Tibial nerve (tissue), 4 donors: ENCODE results near the gene KPNA5. TPM values are rescaled to one million over a fixed set of nuclear protein-coding genes. Genes with fewer than 3 reads are reported as not detected.
"Not testable (repeated sequence)": the region's sequence is repeated elsewhere in the genome, so short reads cannot be mapped to it uniquely, and the experiment has no call there.

Source experiments
- DNase-seq, 2 donors: peaks; one replicate each; pipeline ENCODE4 v3.0.0-alpha.2; 2019; ENCODE audit warnings: low spot score in 2 of 2
- H3K27ac ChIP-seq, 4 donors: fragments of 200-600 bp; sonication (generic) in 3 of 4; one replicate each; pipeline ENCODE4 v1.5.1; 2017 to 2019; ENCODE audit warnings: mild to moderate bottlenecking in 1 of 4
- H3K27me3 ChIP-seq, 2 donors: fragments of 200-600 bp; sonication (generic) in 1 of 2; one replicate each; pipeline versions ENCODE4 v1.5.1 to v1.6.0; 2017 to 2019
- H3K36me3 ChIP-seq, 3 donors: fragments of 200-600 bp; sonication (generic); one replicate each; pipeline ENCODE4 v1.5.1; 2018 to 2019
- H3K4me1 ChIP-seq, 4 donors: fragments of 200-600 bp; sonication (generic) in 3 of 4; one replicate each; pipeline ENCODE4 v1.5.1; 2017 to 2019
- H3K4me3 ChIP-seq, 4 donors: fragments of 200-600 bp; sonication (generic) in 3 of 4; one replicate each; pipeline ENCODE4 v1.5.1; 2017 to 2019; ENCODE audit warnings: mild to moderate bottlenecking in 1 of 4, moderate library complexity in 1 of 4
- H3K9me3 ChIP-seq, 4 donors: fragments of 200-600 bp; sonication (generic) in 3 of 4; one replicate each; pipeline ENCODE4 v1.5.1; 2017 to 2019
- EP300 ChIP-seq, 2 donors: sonication (generic); formaldehyde crosslinking; IDR thresholded peaks; one replicate each; pipeline ENCODE4 v1.6.1; 2017; ENCODE audit warnings: antibody characterized with exemption in 2 of 2, mild to moderate bottlenecking in 1 of 2
- POLR2A ChIP-seq, 2 donors: fragments of 450-650 bp; IDR thresholded peaks; one replicate each; pipeline ENCODE4 v1.6.1; 2017; ENCODE audit warnings: antibody characterized with exemption in 2 of 2, mild to moderate bottlenecking in 2 of 2, moderate library complexity in 2 of 2
- WGBS, 2 donors: methylation state at CpG; one replicate each; pipeline ENCODE4 v1.1.5; 2018; 5-methylcytosine and 5-hydroxymethylcytosine counted together
- total RNA-seq, 4 donors: library from RNA; depleted of rRNA; stranded (reverse); fragments of >200 nt; gene quantifications; one replicate each; pipeline ENCODE4 v1.1.0, GENCODE V29; 2016
- TF ChIP-seq, protein P1 (sequence below), 5 experiments: fragments of 200-600 bp in 3 of 5; fragments of 450-650 bp in 2 of 5; sonication (generic) in 3 of 5; IDR thresholded peaks; one replicate each; pipeline ENCODE4 v1.5.1; 2016 to 2019; ENCODE audit warnings: antibody characterized with exemption in 5 of 5, mild to moderate bottlenecking in 3 of 5, moderate library complexity in 2 of 5

Gene KPNA5
- total RNA-seq, 4 donors from 2014 or later: 10.2 to 21.0 (median 12.2) TPM

DNA sequence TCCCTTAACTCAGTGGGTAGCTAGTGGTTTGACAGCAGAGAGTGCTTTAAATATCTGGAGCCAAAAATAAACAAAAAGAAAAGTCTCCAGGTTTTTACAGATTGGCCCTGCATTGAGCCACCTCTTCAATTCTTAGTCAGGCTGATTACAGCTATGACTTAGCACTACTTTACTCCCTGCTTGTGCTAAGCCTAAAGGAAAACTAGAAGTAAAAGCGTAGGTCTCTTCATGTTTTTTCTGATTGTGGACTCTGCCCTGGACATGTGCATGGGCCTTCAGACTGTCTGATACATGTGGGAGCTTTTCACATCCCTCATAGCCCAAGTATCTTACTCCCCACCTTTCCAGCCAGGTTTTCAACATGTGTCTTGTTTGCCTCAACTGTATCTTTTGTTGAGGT is 33.3 kb downstream of the KPNA5 start:
- Histone ChIP-seq H3K27ac (no peak overlapping the region), H3K27me3 (no peaks in the 10 kb centered on the region), H3K36me3 (peaks cover 4 to 87% (median 5%) of the 10 kb centered on the region in 3 donors), H3K9me3 (peaks cover 0 to 16% (median 4%) of the 10 kb centered on the region in 4 donors), H3K4me1 (no peaks in the 10 kb centered on the region), H3K4me3 (no peak overlapping the region)
- 92 to 100% methylated on average over 1 of the region's 1 CpG for WGBS, 2 donors
- no peak for DNase-seq
- TF ChIP-seq EP300 (IDR thresholded peaks at IDR 0.05) (no peak), POLR2A (IDR thresholded peaks at IDR 0.05) (no peak)
- TF ChIP-seq, protein P1, sequence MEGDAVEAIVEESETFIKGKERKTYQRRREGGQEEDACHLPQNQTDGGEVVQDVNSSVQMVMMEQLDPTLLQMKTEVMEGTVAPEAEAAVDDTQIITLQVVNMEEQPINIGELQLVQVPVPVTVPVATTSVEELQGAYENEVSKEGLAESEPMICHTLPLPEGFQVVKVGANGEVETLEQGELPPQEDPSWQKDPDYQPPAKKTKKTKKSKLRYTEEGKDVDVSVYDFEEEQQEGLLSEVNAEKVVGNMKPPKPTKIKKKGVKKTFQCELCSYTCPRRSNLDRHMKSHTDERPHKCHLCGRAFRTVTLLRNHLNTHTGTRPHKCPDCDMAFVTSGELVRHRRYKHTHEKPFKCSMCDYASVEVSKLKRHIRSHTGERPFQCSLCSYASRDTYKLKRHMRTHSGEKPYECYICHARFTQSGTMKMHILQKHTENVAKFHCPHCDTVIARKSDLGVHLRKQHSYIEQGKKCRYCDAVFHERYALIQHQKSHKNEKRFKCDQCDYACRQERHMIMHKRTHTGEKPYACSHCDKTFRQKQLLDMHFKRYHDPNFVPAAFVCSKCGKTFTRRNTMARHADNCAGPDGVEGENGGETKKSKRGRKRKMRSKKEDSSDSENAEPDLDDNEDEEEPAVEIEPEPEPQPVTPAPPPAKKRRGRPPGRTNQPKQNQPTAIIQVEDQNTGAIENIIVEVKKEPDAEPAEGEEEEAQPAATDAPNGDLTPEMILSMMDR (IDR thresholded peaks at IDR 0.05): no peak

DNA sequence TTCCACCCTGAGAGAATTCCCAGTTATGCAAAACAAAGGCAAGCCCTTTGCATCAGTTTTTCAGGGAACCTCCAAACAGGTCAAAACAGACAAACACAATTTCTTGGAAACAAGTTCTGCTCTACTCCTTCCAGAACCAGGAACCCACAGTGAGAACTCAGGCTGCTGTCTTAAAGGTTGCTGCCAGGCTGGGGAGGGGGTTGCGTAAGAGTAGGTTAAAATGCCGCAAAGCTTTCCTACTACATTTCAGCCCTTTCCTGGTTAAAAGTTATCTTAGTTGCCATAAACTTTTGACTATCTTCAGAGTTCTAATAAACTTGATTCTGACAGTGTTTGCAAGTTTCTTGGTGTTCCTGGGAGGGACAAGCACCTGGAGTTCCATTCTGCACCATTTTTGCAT is 33.8 kb downstream of the KPNA5 start:
- TF ChIP-seq, protein P1 (IDR thresholded peaks at IDR 0.05): no peak
- no peak for TF ChIP-seq POLR2A (IDR thresholded peaks at IDR 0.05)
- no peak for TF ChIP-seq EP300 (IDR thresholded peaks at IDR 0.05)
- Histone ChIP-seq H3K27ac (no peak overlapping the region), H3K4me3 (no peak overlapping the region), H3K27me3 (no peaks in the 10 kb centered on the region), H3K9me3 (peaks cover 0 to 16% (median 4%) of the 10 kb centered on the region in 4 donors), H3K4me1 (no peaks in the 10 kb centered on the region), H3K36me3 (peaks cover 4 to 87% (median 5%) of the 10 kb centered on the region in 3 donors)
- WGBS, 2 donors: 96 to 100% methylated on average over 2 of the region's 2 CpGs
- no peak for DNase-seq

DNA sequence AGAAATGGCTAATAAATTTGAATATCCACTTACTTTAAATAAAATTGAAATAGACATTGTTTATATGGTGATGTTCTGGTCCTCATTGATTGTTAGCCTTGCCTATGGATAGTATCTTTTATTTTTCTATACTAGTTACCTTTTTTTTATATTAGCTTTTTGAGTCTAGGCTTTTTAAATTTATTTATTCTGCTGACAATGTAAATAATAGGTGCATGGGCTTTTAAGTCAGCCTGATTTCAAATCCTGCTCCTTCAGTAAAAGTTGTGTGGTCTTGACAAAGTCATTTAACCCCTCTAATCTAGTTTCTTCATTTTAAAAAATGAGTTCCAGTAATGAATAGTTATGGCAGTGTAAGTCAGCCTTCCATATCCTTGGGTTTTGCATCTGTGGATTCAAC is 45.9 kb downstream of the KPNA5 start:
- TF ChIP-seq POLR2A (IDR thresholded peaks at IDR 0.05) (no peak), EP300 (IDR thresholded peaks at IDR 0.05) (no peak)
- TF ChIP-seq, protein P1 (IDR thresholded peaks at IDR 0.05): no peak
- no peaks in the 10 kb centered on the region for H3K4me1 ChIP-seq
- H3K27me3 ChIP-seq: no peaks in the 10 kb centered on the region
- H3K9me3 ChIP-seq: peaks cover 0 to 2% (median 0%) of the 10 kb centered on the region in 4 donors
- no peak for DNase-seq
- no peak overlapping the region for H3K27ac ChIP-seq
- H3K36me3 ChIP-seq: peaks cover 0 to 95% (median 0%) of the 10 kb centered on the region in 3 donors
- no peak overlapping the region for H3K4me3 ChIP-seq

DNA sequence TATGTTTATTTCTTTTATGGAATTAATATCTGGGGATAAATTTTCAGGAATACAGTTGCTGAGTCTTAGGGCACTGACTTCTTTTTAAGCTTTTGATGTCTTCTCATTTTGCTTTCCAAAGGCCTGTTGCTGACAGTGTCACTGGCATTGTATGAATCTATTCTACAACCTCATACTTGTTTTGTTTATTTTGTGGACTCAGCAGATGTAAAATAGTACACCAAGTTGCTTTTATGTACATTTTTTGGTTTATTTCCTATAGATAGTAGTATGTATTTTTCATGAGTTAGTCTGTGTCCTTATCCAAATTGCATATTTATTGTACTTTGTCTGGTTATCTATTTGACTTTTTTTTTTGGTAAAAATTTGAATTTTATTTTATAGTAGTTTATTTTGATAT is 49.5 kb downstream of the KPNA5 start:
- Histone ChIP-seq H3K27me3 (no peaks in the 10 kb centered on the region), H3K9me3 (peaks cover 0 to 2% (median 0%) of the 10 kb centered on the region in 4 donors), H3K4me1 (no peaks in the 10 kb centered on the region), H3K27ac (no peak overlapping the region), H3K36me3 (peaks cover 0 to 93% (median 0%) of the 10 kb centered on the region in 3 donors), H3K4me3 (no peak overlapping the region)
- DNase-seq: no peak
- TF ChIP-seq POLR2A (IDR thresholded peaks at IDR 0.05) (no peak), EP300 (IDR thresholded peaks at IDR 0.05) (no peak)
- TF ChIP-seq, protein P1 (IDR thresholded peaks at IDR 0.05): no peak

DNA sequence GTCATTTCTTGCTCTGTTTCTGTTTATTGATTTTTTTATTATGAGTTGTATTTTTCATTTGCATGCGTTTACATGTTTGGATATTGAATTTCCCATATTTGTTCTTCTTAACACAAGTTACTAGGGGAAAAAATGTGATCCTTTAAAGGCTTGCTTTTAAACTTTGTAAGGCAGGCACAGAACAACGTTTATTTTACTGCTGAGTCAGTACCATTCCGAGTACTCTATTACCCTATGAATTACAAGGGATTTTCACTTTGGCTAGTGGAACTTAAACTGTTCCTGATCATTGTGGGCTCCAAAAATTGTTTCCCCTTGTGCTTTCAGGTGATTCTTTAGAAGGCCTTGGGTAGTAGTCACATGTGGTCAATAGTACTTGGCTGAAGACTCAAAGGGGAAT is 56.0 kb downstream of the KPNA5 start:
- peaks cover 0 to 53% (median 0%) of the 10 kb centered on the region in 3 donors for H3K36me3 ChIP-seq
- WGBS, 2 donors: 96 to 99% methylated on average over 3 of the region's 3 CpGs
- no peak for DNase-seq
- peaks cover 0 to 27% (median 6%) of the 10 kb centered on the region in 4 donors for H3K9me3 ChIP-seq
- no peaks in the 10 kb centered on the region for H3K4me1 ChIP-seq
- no peak overlapping the region for H3K4me3 ChIP-seq
- no peak for TF ChIP-seq POLR2A (IDR thresholded peaks at IDR 0.05)
- TF ChIP-seq, protein P1 (IDR thresholded peaks at IDR 0.05): no peak
- TF ChIP-seq EP300 (IDR thresholded peaks at IDR 0.05): no peak
- no peak overlapping the region for H3K27ac ChIP-seq
- H3K27me3 ChIP-seq: no peaks in the 10 kb centered on the region

DNA sequence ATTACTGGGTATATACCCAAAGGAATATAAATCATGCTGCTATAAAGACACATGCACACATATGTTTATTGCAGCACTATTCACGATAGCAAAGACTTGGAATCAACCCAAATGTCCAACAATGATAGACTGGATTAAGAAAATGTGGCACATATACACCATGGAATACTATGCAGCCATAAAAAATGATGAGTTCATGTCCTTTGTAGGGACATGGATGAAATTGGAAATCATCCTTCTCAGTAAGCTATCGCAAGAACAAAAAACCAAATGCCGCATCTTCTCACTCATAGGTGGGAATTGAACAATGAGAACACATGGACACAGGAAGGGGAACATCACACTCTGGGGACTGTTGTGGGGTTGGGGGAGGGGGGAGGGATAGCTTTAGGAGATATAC is 59.5 kb downstream of the KPNA5 start:
- WGBS, 2 donors: 91 to 98% methylated on average over 3 of the region's 3 CpGs
- DNase-seq: not testable (repeated sequence)

More for the DNA sequence above, 59.5 kb downstream of the KPNA5 start:
- not testable (repeated sequence) for H3K4me3 ChIP-seq, H3K4me1 ChIP-seq, H3K27ac ChIP-seq, H3K27me3 ChIP-seq
- peaks cover 0 to 20% (median 0%) of the 10 kb centered on the region in 3 donors for H3K36me3 ChIP-seq
- H3K9me3 ChIP-seq: peaks cover 0 to 39% (median 8%) of the 10 kb centered on the region in 4 donors
